Activated CD4-positive, alpha-beta T cell treated with anti-CD3 and anti-CD28 coated beads for 4 hours (primary cell): Measurements from ENCODE around the gene TMEM243.

Experiments used
- DNase-seq, 2 donors: peaks; one replicate each; pipeline ENCODE4 v3.0.0-alpha.2; 2020

Gene TMEM243

GRCh38 chr7:87155788-87156187 lies 63.7 kb downstream of the TMEM243 start:
- DNase-seq, result no peak

GRCh38 chr7:87154569-87154968 lies 65.0 kb downstream of the TMEM243 start:
- no peak for DNase-seq

GRCh38 chr7:87154166-87154565 lies 65.4 kb downstream of the TMEM243 start:
- DNase-seq, result no peak

- peak; percentile 9 to 37 for DNase-seq
Measured at GRCh38 chr7:87152897-87153641, 66.5 kb downstream of the TMEM243 start.

- peak; percentile 80 to 84 for DNase-seq
Measured at GRCh38 chr7:87152112-87152896, 67.2 kb downstream of the TMEM243 start, which contains the start of gene DMTF1. Gene DMTF1, plus strand, starts transcription at chr7:87152453. Its CDS starts 12,489 bp downstream, at chr7:87164942.

- no peak for DNase-seq
Measured at GRCh38 chr7:87151729-87152111, 67.8 kb downstream of the TMEM243 start.

GRCh38 chr7:87151002-87151728 lies 68.4 kb downstream of the TMEM243 start:
- DNase-seq, result no peak

GRCh38 chr7:87148332-87148955 lies 71.1 kb downstream of the TMEM243 start:
- DNase-seq, result no peak

- no peak for DNase-seq
Measured at GRCh38 chr7:87147500-87147899, 72.0 kb downstream of the TMEM243 start.

- DNase-seq, result no peak
Measured at GRCh38 chr7:87146740-87147386, 72.7 kb downstream of the TMEM243 start.
